22Rv1 (cell line): ENCODE measurements around the gene TBX2.

Experiments
- ZFX ChIP-seq: fragments of 450-650 bp; IDR thresholded peaks from 2 replicates; pipeline ENCODE4 v1.6.1; 2017; ENCODE audit warnings: antibody characterized with exemption, borderline replicate concordance
- TF ChIP-seq, protein P1 (sequence below): fragments of 450-650 bp; IDR thresholded peaks from 2 replicates; pipeline ENCODE4 v1.5.1; 2017; ENCODE audit warnings: mild to moderate bottlenecking

DNA sequence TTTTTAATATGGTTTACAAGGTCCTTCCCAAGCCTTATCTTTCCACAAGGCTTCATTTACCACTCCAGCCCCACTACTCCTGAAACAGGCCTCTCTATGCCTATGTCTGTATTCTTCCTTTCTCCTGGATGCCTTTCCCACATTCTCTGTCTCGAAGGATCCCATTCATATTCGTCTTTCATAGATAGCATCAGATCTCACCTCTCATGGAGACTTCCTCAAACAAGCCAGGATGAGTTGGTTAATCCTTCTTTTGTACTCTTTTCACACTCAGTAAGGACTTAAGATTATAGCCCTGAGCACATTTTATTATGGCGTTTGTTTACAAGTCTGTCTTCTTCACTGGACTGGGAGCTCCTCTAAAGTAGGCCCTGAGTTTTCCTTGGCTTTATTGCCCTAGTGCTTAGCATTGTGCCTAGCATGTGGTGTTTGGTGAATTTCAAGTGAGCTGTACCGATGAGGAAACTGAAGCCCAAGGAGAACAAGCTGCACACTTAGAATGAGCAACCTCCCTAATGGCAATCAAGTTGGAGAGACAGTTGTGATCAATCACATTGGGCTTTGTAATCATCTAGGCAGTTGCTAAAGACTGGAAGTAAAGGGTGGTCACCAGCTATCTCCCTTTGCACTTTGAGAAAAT is 42.6 kb downstream of the TBX2 start:
- TF ChIP-seq, protein P1, sequence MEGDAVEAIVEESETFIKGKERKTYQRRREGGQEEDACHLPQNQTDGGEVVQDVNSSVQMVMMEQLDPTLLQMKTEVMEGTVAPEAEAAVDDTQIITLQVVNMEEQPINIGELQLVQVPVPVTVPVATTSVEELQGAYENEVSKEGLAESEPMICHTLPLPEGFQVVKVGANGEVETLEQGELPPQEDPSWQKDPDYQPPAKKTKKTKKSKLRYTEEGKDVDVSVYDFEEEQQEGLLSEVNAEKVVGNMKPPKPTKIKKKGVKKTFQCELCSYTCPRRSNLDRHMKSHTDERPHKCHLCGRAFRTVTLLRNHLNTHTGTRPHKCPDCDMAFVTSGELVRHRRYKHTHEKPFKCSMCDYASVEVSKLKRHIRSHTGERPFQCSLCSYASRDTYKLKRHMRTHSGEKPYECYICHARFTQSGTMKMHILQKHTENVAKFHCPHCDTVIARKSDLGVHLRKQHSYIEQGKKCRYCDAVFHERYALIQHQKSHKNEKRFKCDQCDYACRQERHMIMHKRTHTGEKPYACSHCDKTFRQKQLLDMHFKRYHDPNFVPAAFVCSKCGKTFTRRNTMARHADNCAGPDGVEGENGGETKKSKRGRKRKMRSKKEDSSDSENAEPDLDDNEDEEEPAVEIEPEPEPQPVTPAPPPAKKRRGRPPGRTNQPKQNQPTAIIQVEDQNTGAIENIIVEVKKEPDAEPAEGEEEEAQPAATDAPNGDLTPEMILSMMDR = no peak
- TF ChIP-seq ZFX = no peak
